HG03097 (cell line): ENCODE measurements around the gene AFF1.
"Not testable (repeated sequence)": the region's sequence is repeated elsewhere in the genome, so short reads cannot be mapped to it uniquely, and the experiment has no call there.

Experiments used
- ATAC-seq: cut with Tn5 transposase; IDR thresholded peaks from one replicate; pipeline ENCODE4 v1.9.1; 2021; ENCODE audit not compliant: unreplicated experiment, low FRiP score

AFF1 gene

DNA sequence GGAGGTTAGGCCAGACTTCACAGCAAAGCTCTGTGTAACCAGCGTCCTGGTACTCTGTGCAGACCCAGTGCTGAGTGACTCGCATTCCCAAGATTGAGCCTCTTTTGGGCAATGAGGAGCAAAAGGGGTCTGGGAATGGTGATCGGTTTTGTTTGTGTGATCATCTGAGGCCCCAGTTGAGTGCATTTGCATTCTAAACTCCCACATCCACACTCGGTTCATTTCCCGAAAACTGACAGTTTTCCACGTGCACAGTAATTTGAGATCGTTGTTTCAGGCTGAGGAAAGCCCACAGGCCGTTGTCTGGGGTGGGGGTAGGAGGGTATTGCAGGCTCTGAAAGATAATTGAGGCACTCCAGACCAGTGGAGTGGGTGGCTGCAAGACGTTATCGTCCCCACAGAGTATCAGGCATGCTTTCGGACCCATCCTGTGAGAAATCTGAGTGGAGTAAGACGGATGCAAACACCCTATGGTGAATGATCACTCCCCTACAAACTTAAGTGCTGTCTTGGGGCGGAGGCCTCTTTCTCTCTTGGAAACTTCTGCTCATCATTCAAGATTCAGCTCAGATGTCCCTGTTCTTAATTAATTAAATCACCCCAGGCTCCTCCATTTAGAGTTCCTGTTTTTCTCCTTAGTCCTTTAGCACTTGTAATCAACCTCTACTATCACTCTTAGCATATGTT lies 96.1 kb downstream of the AFF1 start:
- no peak for ATAC-seq

DNA sequence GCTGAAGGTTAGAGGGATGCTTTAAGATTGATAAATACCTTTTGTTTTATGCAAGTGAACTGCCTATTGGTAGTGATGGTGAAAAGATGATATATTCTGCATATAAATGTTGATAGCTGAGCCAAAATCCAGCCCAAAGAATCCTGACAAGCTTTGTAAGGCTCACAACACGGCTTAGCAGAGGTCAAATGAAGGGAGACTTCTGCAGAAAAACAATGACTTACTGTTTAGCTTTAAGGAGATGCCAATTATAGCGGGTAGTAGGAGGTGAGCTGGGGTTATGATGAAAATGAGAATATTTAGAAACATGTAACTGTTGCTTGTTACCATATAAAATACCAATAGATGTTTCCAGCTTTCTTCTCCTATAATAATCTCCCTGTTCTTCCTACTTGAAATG lies 97.1 kb downstream of the AFF1 start:
- ATAC-seq: no peak

DNA sequence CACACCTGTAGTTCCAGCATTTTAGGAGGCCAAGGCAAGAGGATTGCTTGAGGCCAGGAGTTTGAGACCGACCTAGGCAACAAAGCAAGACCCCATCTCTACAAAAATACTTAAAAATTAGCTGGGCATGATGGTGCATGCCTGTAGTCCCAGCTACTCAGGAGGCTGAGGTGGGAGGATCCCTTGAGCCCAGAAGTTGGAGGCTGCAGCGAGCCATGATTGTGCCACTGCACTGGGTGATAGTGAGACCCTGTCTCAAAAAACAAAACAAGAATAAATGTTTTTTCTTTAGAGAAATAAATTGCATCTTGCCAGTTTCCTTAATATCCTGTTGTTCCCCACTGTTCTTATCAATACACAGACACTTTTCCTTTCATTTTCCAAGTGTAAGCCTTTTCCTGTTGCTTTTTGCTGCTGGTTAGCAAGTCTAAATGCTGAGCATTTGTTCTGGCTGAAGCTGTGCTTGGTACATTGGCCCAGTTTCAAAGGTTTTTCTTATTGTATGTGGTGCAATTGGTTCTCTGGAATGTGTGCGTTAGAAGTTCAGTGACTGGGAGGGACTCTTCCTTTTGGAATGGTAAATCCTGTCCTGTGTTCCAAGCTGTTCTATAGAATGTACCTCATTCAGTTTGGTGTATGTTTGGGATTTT lies 98.2 kb downstream of the AFF1 start:
- no peak for ATAC-seq

DNA sequence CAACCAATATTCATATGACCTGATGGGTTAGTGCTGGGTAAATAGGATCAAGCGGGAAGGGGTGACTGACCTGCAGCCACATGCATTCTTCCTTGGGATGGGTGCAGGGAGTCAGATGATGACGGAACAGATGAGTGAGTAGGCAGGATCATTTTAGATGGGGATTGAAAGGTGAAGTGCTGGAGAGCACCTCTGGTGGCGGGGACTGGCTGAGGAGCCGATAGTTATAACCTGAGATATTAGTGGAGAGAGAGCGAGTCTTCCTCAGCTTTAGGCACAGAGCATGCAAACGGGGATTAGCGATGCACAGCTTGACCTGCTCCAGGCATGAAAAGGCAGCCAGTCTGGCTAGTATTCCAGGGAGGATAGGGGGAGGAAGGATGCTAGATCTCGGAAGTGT lies 99.1 kb downstream of the AFF1 start:
- no peak for ATAC-seq

DNA sequence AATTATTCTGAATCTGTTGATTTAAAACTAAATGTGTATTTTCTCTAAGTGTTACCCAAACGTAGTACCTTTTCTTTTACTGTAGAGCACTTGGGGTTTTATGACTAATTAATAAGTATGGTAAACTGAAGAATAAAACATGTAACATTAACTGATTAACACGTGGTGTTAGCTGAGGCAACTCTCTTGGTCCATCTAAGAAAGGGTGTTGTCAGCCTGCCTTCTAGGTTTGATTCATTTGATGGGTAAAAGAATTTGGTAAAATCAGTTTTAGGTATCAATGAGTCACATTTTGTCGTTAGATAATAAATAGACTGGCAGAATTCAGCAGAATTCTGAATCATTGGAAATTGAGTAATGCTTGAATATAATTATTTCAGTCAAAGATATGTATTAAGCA lies 99.7 kb downstream of the AFF1 start:
- no peak for ATAC-seq

DNA sequence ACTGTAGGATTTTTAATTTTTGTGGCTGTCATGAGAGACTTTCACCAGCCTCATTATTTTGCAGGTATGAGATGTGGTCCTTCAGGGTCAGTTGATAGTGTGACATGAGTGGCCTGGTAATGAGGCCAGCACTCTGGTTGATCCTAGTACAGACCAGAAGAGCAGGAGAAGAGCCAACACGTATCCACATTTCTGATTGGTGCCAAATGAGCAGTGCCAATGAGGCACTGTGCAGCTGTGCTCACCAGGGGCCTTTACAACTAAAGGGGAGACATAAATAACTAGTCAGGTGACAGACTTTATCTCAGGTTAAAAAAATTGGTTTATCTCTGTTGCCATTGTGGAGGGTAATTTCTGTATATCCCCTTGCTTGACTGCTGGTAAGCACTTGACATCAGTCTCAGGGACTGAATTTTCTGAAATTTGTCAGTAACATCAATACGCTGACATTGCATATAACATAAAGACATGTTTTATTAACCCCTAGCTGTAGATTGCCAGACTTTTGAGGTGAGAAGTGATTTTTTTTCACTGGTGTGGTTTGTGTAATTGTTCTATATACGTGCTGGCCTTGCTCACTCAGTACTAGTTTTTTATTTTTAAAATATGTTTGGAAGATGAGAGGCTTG lies 101.2 kb downstream of the AFF1 start:
- no peak for ATAC-seq

DNA sequence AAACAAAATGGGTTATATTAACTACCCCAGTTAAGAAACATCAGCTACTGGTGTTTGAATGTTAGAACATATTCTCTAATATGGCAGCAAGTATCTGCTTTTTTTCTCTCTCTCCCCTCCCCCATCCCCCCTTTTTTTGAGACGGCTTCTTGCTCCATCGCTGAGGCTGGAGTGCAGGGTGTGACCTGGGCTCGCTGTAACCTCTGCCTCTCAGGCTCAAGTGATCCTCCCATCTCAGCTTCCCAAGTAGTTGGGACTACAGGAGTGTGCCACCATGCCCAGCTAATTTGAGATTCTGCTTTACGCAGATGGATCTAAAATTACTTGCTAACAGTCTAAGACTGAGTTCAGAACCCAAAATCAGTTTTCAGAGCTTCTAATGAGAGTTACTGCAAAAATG lies 101.9 kb downstream of the AFF1 start:
- no peak for ATAC-seq

DNA sequence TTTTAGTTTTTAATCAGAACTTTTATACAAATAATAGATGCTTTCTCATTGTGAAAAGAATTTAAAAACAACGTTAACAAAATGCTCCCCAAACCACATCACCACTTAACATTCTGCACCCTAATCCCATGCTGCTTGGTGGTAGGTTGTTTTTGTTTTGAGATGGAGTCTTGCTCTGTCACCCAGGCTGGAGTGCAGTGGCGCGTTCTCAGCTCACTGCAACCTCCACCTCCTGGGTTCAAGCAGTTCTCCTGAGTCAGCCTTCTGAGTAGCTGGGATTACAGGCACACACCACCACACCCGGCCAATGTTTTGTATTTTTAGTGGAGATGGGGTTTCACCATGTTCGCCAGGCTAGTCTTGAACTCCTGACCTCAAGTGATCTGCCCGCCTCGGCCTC lies 102.4 kb downstream of the AFF1 start:
- ATAC-seq: not testable (repeated sequence)

DNA sequence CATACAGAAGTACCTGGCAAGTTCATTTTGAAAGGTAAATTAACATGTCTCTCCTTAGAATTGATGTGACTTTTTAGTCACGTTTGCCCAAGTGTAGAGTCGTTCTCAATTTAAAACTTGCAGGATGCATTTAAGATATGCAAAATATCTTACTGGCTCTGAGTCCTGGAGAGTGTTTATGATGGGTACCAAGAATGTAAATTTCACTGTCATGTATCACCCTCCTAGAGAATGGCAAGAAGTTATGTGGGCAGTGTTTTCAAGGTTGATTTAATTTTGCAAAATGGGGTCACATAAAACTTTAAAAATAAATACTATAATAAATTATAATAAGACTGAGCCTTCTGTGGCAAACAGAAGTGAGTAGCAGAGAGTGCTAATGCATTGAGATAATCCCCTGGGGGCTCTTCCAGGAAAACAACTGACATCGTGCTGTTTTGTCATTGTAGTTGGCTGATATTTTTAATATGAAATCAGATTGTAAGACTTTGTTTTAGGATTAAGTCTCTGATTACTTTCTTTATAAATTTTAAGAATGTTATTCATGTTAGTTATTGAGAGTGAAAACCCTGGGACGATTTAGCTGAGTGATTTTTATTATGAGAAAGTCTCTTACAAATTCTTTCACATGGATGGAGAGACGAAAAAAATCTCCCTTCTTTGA lies 103.0 kb downstream of the AFF1 start:
- no peak for ATAC-seq

DNA sequence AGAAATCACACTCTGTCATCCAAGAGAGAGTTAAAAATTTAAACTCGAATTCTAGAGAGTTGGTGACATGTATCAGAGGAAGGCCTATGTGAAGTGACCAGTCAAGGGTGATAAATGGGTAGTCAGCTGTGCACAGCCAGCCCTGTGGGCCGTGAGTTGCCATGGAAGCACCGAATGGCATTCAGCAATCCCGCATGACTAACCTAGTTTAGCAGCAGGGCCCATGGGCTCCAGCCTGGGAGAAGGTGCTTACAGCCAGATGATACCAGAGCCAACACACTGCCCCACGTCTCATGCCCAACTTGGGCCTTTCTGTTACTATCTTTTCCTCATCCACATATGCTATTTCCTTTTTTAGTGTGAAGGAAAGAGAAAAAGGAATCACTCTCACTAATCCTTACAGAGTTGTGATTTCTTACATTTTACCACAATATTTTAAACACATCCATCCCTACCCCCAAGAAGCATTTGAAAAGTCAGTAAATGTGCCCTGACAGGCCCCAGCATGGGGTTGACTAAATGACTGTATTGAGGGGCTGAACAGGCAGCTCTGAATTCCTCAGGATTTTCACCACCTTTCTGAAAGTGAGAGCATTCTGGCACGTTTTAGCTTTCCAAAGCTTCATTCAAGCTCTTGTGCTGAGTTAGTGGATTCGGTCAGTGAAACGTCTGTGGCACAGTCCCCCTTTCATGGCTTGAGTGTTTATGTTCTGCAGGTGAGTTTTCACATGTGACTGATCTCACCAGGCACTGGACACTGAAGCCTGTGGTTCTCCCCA lies 104.2 kb downstream of the AFF1 start:
- peak; percentile 39 for ATAC-seq

DNA sequence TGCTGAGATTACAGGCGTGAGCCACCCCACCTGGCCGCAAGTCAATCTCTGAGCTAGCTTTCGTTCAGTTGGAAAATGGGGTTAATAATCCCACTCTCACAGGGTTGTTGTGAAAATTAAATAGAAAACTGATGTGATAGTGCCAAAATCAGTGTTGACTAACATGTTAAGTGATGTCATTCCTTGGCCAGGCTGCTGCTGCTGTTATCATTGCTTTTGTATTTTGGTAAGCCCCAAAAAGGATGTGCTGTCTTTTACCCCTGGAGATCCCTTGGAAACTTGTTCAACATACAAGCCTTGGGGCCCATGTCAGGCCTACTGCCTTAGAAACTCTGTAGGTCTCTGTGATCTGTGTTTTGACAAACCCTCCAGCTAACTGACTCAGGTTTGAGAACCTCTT lies 106.3 kb downstream of the AFF1 start:
- no peak for ATAC-seq

DNA sequence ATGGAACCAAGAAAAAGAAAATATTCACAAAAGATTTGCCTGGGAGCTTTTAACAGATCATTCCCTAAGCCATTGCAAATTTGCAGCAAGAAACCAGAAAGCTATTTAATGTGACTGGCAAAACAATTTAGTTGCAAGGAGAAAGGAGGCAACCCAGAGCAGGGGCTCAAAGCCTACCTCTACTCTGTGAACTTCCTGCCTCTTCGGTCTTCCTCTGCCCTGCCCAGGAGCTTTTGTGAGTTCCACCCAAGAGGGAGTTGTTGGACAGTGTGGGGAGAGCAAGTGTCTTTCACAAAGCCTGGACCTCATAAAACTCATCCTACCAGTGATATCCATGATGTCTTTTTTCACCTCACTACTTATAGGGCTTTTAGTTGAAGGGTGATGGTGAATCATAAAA lies 107.4 kb downstream of the AFF1 start:
- no peak for ATAC-seq

DNA sequence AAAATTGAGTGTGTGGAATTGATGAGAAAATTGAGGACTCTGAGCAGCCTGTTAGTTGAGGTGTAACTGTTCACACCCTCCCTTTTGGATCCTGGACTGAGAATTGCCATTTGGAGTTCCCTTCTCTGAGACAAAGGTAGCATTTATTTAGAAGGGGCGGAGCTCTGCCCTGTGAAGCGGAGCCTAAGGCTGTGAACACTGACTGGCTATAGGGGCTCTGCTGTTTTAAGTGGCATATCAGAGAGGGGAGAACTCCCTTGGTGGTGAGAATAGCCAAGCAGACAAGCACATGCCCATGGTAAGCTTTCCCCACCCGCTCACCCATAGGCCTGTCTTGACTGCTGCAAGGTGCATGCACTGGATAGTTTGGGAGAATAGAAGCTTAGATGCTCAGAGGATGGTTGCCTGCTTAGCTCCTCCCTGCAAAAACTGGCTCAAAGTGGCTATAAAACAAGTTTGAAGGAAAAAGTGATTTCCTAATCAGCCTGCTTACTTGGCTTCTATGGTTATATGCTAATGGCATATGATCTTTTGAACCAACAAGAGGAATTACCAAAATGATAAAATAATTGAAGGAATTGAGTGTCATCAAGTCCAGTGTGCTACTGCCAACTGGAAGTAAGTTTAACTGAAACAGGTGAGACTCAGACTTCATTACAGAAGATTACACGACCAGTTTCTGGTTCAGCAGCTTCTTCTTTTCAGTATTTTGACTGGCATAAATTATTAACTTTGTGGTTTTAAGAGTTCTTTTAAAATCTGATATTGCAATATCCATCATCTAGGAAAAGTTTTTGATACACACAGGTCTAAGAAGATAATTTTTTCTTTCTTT lies 108.4 kb downstream of the AFF1 start:
- peak; percentile 42 for ATAC-seq

DNA sequence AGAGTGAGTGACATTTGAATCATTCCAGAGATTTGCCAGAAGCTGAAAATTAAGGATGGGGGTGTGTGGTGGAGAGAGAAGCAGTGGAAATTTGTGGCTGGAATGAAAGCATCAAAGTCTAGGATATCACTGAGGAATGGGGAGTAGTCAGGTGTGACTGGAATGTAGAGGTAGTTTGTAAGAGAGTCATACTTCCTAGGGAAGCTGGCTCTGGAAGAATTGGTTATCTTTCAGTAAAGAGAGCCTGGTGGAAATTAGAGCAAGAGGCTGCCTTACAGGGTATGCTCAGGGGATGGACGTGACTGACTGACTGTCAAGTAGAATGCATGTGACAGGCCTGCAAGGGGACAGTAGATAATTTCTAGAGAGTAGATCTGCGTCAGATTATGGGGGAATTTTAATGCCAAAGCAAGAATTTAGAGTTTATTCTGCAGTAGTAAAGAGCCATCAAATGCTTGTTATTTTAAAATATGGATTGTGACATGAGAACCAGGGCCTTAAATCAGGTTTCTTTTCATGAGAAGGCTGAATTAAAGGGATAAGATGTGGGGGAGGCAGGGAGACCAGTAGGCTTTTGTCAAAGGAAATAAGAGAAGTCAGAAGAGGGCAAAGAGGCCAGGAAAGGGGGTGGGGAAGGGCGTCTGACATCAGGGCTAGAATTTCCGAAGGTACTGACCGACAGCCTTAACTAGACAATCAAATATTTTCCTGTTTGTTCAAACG lies 109.9 kb downstream of the AFF1 start:
- no peak for ATAC-seq

DNA sequence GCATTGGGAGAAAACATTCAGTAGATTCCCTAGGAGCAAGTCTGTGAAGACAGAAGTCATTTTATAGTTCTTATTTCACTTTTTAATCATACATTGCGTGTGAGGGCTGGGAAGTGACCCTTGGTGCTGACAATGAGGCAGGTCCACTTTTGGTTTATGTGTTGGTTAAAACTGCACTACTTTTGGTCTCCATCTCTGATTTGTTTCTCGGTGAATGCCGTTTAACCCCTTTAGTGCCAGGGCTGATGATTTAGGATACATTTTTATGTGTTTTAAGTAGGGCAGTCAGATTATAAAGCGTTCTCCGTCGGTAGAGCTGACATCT lies 110.4 kb downstream of the AFF1 start:
- ATAC-seq: no peak

DNA sequence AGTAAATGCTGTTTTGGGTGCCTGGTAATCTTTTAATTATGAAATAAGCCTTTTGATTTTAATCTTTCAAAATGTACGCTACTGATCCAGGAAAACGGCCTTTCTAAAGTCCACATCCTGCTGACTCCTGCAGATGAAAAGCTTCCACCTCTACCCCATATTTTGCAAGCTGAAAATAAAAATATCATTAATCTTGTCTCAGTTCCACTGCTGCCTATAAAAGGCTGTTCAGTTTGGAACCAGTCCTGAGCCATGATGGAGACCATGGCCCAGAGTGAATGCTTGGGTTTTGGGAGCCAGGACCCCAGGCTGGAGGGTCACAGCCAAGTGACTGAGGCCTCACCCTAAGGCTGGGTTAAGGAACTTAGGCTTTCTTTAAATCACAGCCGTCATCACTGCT lies 110.8 kb downstream of the AFF1 start:
- no peak for ATAC-seq

DNA sequence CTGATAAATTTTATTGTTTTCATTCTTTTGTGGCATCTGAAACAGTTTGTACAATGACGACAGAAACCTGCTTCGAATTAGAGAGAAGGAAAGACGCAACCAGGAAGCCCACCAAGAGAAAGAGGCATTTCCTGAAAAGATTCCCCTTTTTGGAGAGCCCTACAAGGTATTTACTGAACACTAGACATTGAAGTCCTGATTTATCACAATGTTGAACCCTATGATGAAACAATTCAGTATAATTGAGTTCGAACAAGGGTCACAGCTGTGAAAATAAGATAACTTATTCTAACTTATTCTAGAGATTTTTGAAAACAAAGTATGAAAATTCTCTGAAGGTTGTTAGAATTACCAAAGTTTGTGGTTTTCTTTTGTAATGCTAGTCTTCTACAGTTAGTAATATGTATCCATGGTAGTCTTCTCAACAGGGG lies 111.3 kb downstream of the AFF1 start:
- ATAC-seq: no peak

DNA sequence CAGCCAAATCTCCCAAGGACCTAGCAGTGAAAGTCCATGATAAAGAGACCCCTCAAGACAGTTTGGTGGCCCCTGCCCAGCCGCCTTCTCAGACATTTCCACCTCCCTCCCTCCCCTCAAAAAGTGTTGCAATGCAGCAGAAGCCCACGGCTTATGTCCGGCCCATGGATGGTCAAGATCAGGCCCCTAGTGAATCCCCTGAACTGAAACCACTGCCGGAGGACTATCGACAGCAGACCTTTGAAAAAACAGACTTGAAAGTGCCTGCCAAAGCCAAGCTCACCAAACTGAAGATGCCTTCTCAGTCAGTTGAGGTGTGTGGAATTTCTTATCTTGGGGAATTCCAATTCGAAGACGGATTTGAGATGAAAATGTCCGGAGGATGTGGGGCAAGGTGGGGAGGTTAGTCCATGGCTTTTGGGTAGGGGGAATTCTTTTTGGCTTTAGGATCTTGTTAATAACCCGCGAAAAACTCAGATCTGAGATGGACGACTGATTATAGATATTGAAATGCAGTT lies 112.5 kb downstream of the AFF1 start:
- ATAC-seq: no peak

DNA sequence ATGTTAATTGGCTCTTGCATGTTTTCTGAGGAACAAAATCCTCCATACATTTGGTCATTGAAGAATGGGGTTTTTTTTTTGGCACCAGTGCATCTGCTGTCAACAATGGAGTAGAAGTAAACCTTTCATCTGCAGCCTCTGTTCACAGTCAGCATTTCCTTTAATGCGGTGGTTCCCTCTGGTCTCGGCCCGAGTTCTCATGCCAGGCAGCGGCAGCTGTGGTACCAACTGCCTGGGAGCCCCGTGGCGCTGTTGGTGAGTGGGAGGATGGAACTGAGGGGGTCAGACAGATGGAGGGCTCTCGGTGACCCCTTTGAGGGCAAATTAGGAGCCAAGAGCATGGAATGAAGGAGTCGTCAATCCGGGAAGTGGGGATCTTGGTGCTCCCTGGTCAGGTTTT lies 114.7 kb downstream of the AFF1 start:
- ATAC-seq: no peak
